ENCODE data around the gene WDR89. TPM values are rescaled to one million over a fixed set of nuclear protein-coding genes. Genes with fewer than 3 reads are reported as not detected.
A peak's percentile ranks its signal among the peaks of the same experiment; 100 is the strongest.

The WDR89 gene, protein sequence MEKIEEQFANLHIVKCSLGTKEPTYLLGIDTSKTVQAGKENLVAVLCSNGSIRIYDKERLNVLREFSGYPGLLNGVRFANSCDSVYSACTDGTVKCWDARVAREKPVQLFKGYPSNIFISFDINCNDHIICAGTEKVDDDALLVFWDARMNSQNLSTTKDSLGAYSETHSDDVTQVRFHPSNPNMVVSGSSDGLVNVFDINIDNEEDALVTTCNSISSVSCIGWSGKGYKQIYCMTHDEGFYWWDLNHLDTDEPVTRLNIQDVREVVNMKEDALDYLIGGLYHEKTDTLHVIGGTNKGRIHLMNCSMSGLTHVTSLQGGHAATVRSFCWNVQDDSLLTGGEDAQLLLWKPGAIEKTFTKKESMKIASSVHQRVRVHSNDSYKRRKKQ
- 11.4 and 12.9 TPM in 2 replicates for total RNA-seq (2012; rRNA removed)

DNA sequence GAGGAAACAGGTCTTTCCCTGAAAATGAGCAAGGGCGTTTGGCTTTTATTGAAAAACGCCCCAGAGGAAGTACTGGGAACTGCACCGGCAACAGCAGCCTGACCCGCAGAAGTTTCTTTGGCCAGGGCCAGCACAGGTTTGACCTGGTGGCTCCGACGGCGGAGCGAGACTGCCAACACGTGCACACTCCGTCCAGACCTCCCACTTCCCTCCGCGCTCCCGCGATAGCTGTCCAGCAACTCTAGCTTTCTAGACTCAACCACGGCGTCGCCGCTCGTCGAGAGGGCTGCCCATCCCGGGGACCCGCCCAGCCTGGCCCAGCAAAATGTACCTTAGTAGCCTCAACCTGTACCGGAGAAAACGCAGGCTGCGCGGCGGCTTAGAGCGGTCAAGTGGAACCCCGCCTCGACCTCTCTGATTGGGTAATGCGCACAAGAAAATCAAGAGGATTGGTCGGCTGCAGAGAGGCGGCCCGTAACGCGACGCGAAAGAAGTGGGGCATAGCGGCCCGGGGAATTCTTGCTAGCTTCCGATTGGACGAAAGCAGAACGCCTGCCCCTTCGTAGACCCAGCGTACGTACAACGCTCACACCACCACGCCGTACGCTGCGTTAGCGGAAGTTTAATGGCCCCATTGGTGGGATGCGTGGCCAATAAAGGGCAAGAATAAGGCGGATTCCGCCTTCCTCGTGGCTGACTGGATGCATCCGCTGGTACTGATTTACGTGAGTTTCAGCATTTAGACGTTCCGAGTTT, at the start of gene WDR89:
Gene WDR89, minus strand, starts transcription at position 399 of the 756 bp plus-strand sequence. CDS start 41,929 bp downstream, outside the sequence.
- no peaks in the 10 kb centered on the region for H3K36me3 ChIP-seq (ENCODE audit: insufficient read depth, low read length)
- no peaks in the 10 kb centered on the region for H3K27me3 ChIP-seq (ENCODE audit: control insufficient read depth, insufficient read depth, low read length)
- H3K4me2 ChIP-seq (ENCODE audit: low read length) = peak within 1 kb of the TSS; percentile 95
- peak within 1 kb of the TSS; percentile 86 for H3K4me3 ChIP-seq (ENCODE audit: low read length)
- peaks cover 5% of the 10 kb centered on the region for H3K4me1 ChIP-seq (ENCODE audit: control insufficient read depth, insufficient read depth, low read length)
- H3K9me3 ChIP-seq (replicated peaks; ENCODE audit: low read length) = no peaks in the 10 kb centered on the region
- H3K9ac ChIP-seq (ENCODE audit: low read depth, low read length) = peak within 1 kb of the TSS; percentile 94

DNA sequence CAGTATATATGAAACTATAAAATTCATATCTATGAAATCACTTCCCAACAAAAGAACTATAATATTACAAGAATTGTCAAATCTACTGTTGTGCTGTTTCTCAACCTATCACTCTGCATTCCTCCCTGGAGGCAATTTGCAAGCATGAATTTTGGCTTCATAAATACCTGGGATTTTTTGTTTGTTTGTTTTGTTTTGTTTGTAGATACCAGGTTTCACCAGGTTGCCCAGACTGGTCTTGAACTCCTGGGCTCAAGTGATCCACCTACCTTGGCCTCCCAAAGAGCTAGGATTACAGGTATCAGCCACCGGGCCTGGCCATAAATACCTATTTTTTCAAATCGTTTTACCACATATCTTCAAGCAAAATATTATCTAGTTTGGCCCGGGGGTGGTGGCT, 47.5 kb upstream of the WDR89 start:
- H3K4me3 ChIP-seq (ENCODE audit: low read length) = no peak overlapping the region
- no peak overlapping the region for H3K4me2 ChIP-seq (ENCODE audit: low read length)
- no peaks in the 10 kb centered on the region for H3K9me3 ChIP-seq (replicated peaks; ENCODE audit: low read length)
- H3K4me1 ChIP-seq (ENCODE audit: control insufficient read depth, insufficient read depth, low read length) = peaks cover 6% of the 10 kb centered on the region
- no peak overlapping the region for H3K9ac ChIP-seq (ENCODE audit: low read depth, low read length)
- no peaks in the 10 kb centered on the region for H3K27me3 ChIP-seq (ENCODE audit: control insufficient read depth, insufficient read depth, low read length)
- H3K36me3 ChIP-seq (ENCODE audit: insufficient read depth, low read length) = peaks cover 7% of the 10 kb centered on the region

DNA sequence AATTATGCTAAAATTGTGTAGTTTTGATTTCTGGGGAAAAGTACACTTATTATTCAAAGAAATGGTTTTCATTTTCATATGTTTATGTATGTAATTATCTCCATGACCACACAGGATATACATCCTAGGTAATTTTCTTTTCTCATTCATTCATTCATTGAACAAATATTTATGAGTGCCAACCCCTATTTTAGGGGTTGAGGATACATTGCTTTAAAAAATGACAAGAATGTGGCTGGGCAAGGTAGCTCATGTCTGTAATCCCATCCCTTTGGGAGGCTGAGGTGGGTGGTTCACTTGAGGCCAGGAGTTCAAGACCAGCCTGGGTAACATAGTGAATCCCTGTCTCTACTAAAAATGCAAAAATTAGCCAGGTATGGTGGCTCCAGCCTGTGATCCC, 45.3 kb upstream of the WDR89 start:
- H3K4me2 ChIP-seq (ENCODE audit: low read length) = no peak overlapping the region
- H3K36me3 ChIP-seq (ENCODE audit: insufficient read depth, low read length) = peaks cover 7% of the 10 kb centered on the region

DNA sequence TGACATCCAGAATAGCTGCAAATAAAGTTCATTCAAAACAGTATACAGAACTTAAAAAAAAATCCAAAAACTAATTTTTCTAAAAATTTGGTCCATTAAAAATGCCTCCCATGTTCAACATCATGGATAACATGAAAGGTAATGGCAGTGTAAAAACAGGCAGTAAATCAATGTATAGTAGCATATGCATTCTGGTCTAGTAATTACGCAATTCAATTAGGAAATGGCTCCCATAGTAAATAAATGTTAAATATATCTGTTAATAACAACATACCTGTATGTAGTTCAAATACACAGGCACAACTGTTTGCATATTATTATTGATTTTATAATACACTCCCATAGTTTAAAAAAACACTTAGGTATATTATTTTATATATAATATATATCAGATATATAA, 43.7 kb upstream of the WDR89 start:
- Histone ChIP-seq H3K4me3 (ENCODE audit: low read length) (no peak overlapping the region), H3K4me1 (ENCODE audit: control insufficient read depth, insufficient read depth, low read length) (peaks cover 6% of the 10 kb centered on the region), H3K9ac (ENCODE audit: low read depth, low read length) (no peak overlapping the region), H3K4me2 (ENCODE audit: low read length) (no peak overlapping the region), H3K36me3 (ENCODE audit: insufficient read depth, low read length) (peaks cover 7% of the 10 kb centered on the region), H3K27me3 (ENCODE audit: control insufficient read depth, insufficient read depth, low read length) (no peaks in the 10 kb centered on the region), H3K9me3 (replicated peaks; ENCODE audit: low read length) (no peaks in the 10 kb centered on the region)

More for the DNA sequence above, 45.3 kb upstream of the WDR89 start:
- Histone ChIP-seq H3K4me3 (ENCODE audit: low read length) (no peak overlapping the region), H3K9ac (ENCODE audit: low read depth, low read length) (no peak overlapping the region), H3K4me1 (ENCODE audit: control insufficient read depth, insufficient read depth, low read length) (peaks cover 6% of the 10 kb centered on the region), H3K27me3 (ENCODE audit: control insufficient read depth, insufficient read depth, low read length) (no peaks in the 10 kb centered on the region), H3K9me3 (replicated peaks; ENCODE audit: low read length) (no peaks in the 10 kb centered on the region)

DNA sequence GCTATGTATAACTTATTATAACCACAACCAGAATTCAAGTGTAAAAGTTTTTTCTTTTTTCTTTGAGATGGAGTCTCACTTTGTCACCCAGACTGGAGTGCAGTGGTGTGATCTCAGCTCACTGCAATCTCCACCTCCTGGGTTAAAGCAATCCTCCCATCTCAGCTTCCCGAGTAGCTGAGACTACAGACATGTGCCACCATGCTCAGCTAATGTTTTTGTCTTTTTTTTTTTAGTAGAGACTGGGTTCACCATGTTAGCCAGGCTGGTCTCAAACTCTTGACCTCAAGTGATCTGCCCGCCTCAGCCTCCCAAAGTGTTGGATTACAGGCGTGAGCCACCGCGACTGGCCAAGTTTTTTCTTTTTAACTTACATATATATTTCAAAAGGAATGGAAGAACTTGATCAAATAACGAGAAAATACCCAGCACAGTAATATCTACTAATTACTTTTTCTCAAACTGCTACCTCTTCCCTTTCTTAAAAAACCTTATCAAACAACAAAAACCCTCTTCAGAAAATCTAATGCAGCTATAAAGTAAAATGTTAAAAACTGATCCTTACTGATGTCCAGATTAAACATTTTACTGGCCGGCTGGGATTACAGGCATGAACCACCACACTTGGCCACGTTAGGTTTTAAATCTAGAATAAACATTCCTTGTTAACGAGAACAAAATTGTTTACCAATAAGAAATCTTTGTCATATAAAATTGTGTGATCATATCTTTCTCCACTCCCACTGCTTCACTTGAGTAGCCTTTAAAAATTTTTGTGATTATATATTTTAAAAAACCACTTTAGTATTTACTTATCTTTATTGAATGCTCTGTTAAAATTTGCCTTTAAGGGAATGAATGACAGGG, 41.3 kb upstream of the WDR89 start:
- H3K9ac ChIP-seq (ENCODE audit: low read depth, low read length) = no peak overlapping the region
- H3K9me3 ChIP-seq (replicated peaks; ENCODE audit: low read length) = no peaks in the 10 kb centered on the region
- no peak overlapping the region for H3K4me2 ChIP-seq (ENCODE audit: low read length)
- H3K4me3 ChIP-seq (ENCODE audit: low read length) = no peak overlapping the region
- peaks cover 9% of the 10 kb centered on the region for H3K4me1 ChIP-seq (ENCODE audit: control insufficient read depth, insufficient read depth, low read length)
- H3K36me3 ChIP-seq (ENCODE audit: insufficient read depth, low read length) = peaks cover 7% of the 10 kb centered on the region
- H3K27me3 ChIP-seq (ENCODE audit: control insufficient read depth, insufficient read depth, low read length) = no peaks in the 10 kb centered on the region

DNA sequence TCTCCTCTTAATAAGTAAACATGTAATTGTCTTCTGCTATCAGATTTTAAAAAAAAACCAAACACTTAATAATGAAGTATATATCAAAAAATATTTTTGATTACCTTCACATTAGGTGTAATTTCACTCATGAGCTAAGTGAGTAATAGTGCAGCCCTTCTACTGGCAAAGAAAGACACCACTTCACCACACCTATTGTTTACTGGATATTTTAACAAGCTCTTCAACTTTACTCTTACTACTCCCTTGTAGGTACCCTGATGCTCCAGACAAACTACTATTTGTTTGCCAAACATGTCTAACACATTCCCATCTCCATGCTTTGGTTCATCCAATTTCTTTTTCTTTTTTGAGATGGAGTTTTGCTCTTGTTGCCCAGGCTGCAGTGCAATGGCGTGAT, 36.9 kb upstream of the WDR89 start:
- Histone ChIP-seq H3K4me3 (ENCODE audit: low read length) (no peak overlapping the region), H3K36me3 (ENCODE audit: insufficient read depth, low read length) (peaks cover 5% of the 10 kb centered on the region), H3K27me3 (ENCODE audit: control insufficient read depth, insufficient read depth, low read length) (no peaks in the 10 kb centered on the region), H3K4me2 (ENCODE audit: low read length) (no peak overlapping the region), H3K4me1 (ENCODE audit: control insufficient read depth, insufficient read depth, low read length) (peaks cover 9% of the 10 kb centered on the region), H3K9ac (ENCODE audit: low read depth, low read length) (no peak overlapping the region), H3K9me3 (replicated peaks; ENCODE audit: low read length) (no peaks in the 10 kb centered on the region)

DNA sequence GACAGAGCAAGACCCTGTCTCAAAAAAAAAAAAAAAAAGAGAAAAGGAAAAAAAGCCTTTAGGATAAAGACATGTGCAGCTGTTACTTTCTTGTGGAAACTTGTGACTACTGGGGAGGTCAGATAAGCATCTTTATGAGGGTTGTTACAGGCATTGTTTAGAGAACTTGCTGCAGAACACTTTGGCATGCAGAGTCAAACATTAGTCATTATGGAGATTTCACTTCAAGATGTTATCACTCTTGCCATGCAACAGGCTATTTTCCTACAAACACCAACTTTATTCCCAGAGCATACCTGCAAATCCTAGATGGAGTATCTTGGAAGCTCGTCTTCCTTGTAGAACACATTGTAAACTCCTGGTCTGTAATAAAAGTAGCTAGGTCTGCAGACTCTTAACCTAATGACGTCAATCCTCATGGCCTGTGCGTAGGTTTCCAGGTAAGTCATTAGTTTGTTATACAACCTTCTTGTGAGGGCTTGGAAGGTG, 36.3 kb upstream of the WDR89 start:
- no peaks in the 10 kb centered on the region for H3K9me3 ChIP-seq (replicated peaks; ENCODE audit: low read length)
- no peak overlapping the region for H3K4me2 ChIP-seq (ENCODE audit: low read length)
- H3K36me3 ChIP-seq (ENCODE audit: insufficient read depth, low read length) = peaks cover 5% of the 10 kb centered on the region
- no peaks in the 10 kb centered on the region for H3K27me3 ChIP-seq (ENCODE audit: control insufficient read depth, insufficient read depth, low read length)
- H3K4me1 ChIP-seq (ENCODE audit: control insufficient read depth, insufficient read depth, low read length) = peaks cover 9% of the 10 kb centered on the region
- H3K4me3 ChIP-seq (ENCODE audit: low read length) = no peak overlapping the region
- no peak overlapping the region for H3K9ac ChIP-seq (ENCODE audit: low read depth, low read length)

DNA sequence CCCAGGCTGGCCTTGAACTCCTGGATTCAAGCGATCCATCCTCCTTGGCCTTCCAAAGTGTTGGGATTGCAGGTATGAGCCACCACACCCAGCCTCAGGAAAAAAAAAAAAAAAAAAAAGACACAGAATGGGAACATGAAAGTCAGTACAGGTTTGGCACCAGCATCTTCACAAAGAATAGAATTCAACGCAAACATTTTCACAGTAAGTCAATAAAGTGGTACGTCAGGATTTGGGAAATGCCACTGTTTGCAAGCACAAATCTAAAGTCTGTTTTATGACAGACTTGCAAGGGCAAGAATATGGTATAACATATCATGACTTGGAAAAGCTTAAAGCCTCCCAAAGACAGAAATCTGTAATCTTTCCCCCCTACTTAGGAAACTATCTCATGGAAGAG, 34.9 kb upstream of the WDR89 start:
- Histone ChIP-seq H3K4me3 (ENCODE audit: low read length) (no peak overlapping the region), H3K4me2 (ENCODE audit: low read length) (no peak overlapping the region), H3K9ac (ENCODE audit: low read depth, low read length) (no peak overlapping the region), H3K4me1 (ENCODE audit: control insufficient read depth, insufficient read depth, low read length) (peaks cover 9% of the 10 kb centered on the region), H3K27me3 (ENCODE audit: control insufficient read depth, insufficient read depth, low read length) (no peaks in the 10 kb centered on the region), H3K9me3 (replicated peaks; ENCODE audit: low read length) (no peaks in the 10 kb centered on the region), H3K36me3 (ENCODE audit: insufficient read depth, low read length) (peaks cover 5% of the 10 kb centered on the region)

DNA sequence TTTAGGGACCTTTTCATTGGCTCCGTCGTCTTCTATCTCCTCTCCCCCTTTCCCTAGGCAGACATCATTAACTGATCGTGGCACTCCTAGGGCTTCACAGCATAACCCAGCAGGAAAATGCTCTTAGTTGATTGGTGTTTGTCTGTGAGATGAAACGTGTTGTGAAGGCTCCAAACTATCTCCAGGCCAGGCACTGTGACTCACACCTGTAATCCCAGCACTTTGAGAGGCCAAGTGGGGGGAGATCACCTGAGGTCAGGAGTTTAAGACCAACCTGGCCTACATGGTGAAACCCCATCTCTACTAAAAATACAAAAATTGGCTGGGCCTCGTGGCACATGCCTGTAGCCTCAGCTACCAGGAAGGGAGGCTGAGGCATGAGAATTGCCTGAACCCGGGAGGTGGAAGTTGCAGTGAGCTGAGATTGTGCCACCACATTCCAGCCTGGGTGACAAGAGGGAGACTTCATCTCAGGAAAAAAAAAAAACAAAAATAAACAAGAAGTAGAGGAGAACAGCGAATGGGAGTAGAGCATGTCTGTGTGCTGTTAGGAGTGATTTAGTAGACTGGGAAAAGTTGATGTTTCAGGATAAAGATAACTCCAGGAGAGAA, 32.3 kb upstream of the WDR89 start:
- Histone ChIP-seq H3K9ac (ENCODE audit: low read depth, low read length) (no peak overlapping the region), H3K9me3 (replicated peaks; ENCODE audit: low read length) (no peaks in the 10 kb centered on the region), H3K4me2 (ENCODE audit: low read length) (no peak overlapping the region), H3K36me3 (ENCODE audit: insufficient read depth, low read length) (peaks cover 5% of the 10 kb centered on the region), H3K4me3 (ENCODE audit: low read length) (no peak overlapping the region), H3K27me3 (ENCODE audit: control insufficient read depth, insufficient read depth, low read length) (no peaks in the 10 kb centered on the region), H3K4me1 (ENCODE audit: control insufficient read depth, insufficient read depth, low read length) (peaks cover 9% of the 10 kb centered on the region)

DNA sequence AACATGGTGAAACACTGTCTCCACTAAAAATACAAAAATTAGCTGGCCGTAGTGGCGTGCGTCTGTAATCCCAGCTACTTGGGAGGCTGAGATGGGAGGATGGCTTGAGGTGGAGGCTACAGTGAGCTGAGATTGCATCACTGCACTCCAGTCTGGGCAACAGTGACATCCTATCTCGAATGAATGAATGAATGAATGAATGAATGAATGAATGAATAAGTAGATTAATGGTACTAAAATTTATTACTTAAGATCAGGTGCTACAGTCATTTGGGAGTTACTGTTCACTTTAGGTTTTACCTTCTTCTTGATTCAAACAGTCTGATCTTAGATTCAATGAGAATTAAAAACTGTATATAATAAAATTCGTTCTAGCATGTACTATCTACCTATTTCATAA, 31.6 kb upstream of the WDR89 start:
- peaks cover 5% of the 10 kb centered on the region for H3K36me3 ChIP-seq (ENCODE audit: insufficient read depth, low read length)
- H3K4me1 ChIP-seq (ENCODE audit: control insufficient read depth, insufficient read depth, low read length) = peaks cover 8% of the 10 kb centered on the region
- H3K9me3 ChIP-seq (replicated peaks; ENCODE audit: low read length) = no peaks in the 10 kb centered on the region
- H3K9ac ChIP-seq (ENCODE audit: low read depth, low read length) = no peak overlapping the region
- H3K4me3 ChIP-seq (ENCODE audit: low read length) = no peak overlapping the region
- H3K27me3 ChIP-seq (ENCODE audit: control insufficient read depth, insufficient read depth, low read length) = no peaks in the 10 kb centered on the region
- H3K4me2 ChIP-seq (ENCODE audit: low read length) = no peak overlapping the region
